ENCODE results near the gene TIMM44.

- TF ChIP-seq POLR2A (IDR thresholded peaks at IDR 0.05; ENCODE audit: low read depth, low read length): no peak
- TF ChIP-seq, protein P1, sequence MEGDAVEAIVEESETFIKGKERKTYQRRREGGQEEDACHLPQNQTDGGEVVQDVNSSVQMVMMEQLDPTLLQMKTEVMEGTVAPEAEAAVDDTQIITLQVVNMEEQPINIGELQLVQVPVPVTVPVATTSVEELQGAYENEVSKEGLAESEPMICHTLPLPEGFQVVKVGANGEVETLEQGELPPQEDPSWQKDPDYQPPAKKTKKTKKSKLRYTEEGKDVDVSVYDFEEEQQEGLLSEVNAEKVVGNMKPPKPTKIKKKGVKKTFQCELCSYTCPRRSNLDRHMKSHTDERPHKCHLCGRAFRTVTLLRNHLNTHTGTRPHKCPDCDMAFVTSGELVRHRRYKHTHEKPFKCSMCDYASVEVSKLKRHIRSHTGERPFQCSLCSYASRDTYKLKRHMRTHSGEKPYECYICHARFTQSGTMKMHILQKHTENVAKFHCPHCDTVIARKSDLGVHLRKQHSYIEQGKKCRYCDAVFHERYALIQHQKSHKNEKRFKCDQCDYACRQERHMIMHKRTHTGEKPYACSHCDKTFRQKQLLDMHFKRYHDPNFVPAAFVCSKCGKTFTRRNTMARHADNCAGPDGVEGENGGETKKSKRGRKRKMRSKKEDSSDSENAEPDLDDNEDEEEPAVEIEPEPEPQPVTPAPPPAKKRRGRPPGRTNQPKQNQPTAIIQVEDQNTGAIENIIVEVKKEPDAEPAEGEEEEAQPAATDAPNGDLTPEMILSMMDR (IDR thresholded peaks at IDR 0.05; ENCODE audit: extremely low read depth in 1 of 2, insufficient read depth in 1 of 2, low read depth in 1 of 2, low read length in 2 of 2): no peak
These were observed 36.3 kb downstream of the TIMM44 start for GRCh38 chr19:7907122-7907521.
